ENCODE results near the gene SESN3.

GRCh38 chr11:95239871-95240649 lies 9.1 kb upstream of the SESN3 start:
- TF ChIP-seq CTCF (IDR thresholded peaks at IDR 0.05): no peak
- no peak for TF ChIP-seq POLR2A (IDR thresholded peaks at IDR 0.05)

All from adrenal gland (tissue), 5 donors.